K562 (cell line): ENCODE results near the gene GABBR1. TPM values are rescaled to one million over a fixed set of nuclear protein-coding genes. Genes with fewer than 3 reads are reported as not detected.

ENCODE experiments used
- ATAC-seq: fragments of 200-7000 bp; cut with Tn5 transposase; 3 replicates; pipeline ENCODE4 v1.9.1; 2020; ENCODE audit warnings: moderate library complexity
- BruUV-seq: library from RNA; stranded (reverse); fragments of 400-500 nt; replicated peaks from 2 replicates; lab custom pipeline; 2021; lab: Mats Ljungman, UMichigan
- CTCF ChIA-PET: fragments of 300-600 bp; formaldehyde crosslinking; extraction: SDS; loops from one replicate; lab custom pipeline; 2021; ENCODE audit warnings: low intra/inter-chr PET ratio; lab: Yijun Ruan, JAX
- POLR2A ChIA-PET: fragments of 300-600, 350-650 bp; sonication (Branson Sonifier 250); formaldehyde crosslinking; extraction: SDS; loops from one replicate; lab custom pipeline; 2021; ENCODE audit warnings: antibody characterized with exemption, inconsistent platforms; lab: Yijun Ruan, JAX
- DNase-seq, 4 experiments: peaks; one replicate each; pipeline versions ENCODE4 v3.0.0 to v3.0.0-alpha.2; 2011 to 2018; ENCODE audit warnings: low spot score in 3 of 4, mixed read lengths in 3 of 4; ENCODE audit errors: extremely low read depth in 1 of 4
- FAIRE-seq: peaks from 2 replicates; lab custom pipeline; 2011; peaks lifted over from hg19 to GRCh38; lab: Jason Lieb, UNC
- H2AFZ ChIP-seq: 2 replicates; pipeline ENCODE4 v1.6.0; 2011; ENCODE audit warnings: low read depth, low read length, control low read depth, inconsistent platforms
- H3K27ac ChIP-seq: fragments of 200-600 bp; 3 replicates; pipeline ENCODE4 v1.8.0; 2011; ENCODE audit warnings: low read depth, mild to moderate bottlenecking, control low read depth, inconsistent platforms, low read length, moderate library complexity, mixed read lengths; ENCODE audit errors: extremely low read depth
- H3K27me3 ChIP-seq, 2 experiments: fragments of 300-600 bp in 1 of 2; 2 replicates in 1 of 2; 3 replicates in 1 of 2; pipeline versions ENCODE4 v1.6.0 to v1.8.0; 2011; ENCODE audit warnings: inconsistent platforms in 2 of 2, low read length in 2 of 2, mild to moderate bottlenecking in 1 of 2, mixed read lengths in 1 of 2, moderate library complexity in 1 of 2; ENCODE audit not compliant: control insufficient read depth in 2 of 2, insufficient read depth in 2 of 2
- H3K36me3 ChIP-seq: fragments of 300-600 bp; 3 replicates; pipeline ENCODE4 v1.8.0; 2011; ENCODE audit warnings: mild to moderate bottlenecking, low read length, inconsistent platforms; ENCODE audit not compliant: control insufficient read depth, insufficient read depth
- H3K4me1 ChIP-seq, 2 experiments: fragments of 200-600 bp in 1 of 2; replicated peaks in 1 of 2; 2 replicates in 1 of 2; 3 replicates in 1 of 2; pipeline versions ENCODE4 v1.5.1 to v1.8.0; 2011; ENCODE audit warnings: inconsistent platforms in 2 of 2, low read length in 2 of 2, mild to moderate bottlenecking in 1 of 2, mixed read lengths in 1 of 2, moderate library complexity in 1 of 2; ENCODE audit not compliant: control insufficient read depth in 2 of 2, insufficient read depth in 2 of 2
- H3K4me2 ChIP-seq: 2 replicates; pipeline ENCODE4 v1.6.1; 2011; ENCODE audit warnings: low read length, control low read depth, inconsistent platforms, mixed read lengths; ENCODE audit not compliant: insufficient read depth
- H3K4me3 ChIP-seq: fragments of 200-600 bp; sonication (generic), shearing (Covaris generic); 2 replicates; pipeline ENCODE4 v1.5.1; 2016; ENCODE audit warnings: control low read depth, inconsistent platforms
- H3K79me2 ChIP-seq: fragments of 200-600 bp; 3 replicates; pipeline ENCODE4 v1.8.0; 2011; ENCODE audit warnings: low read length, inconsistent platforms; ENCODE audit not compliant: control insufficient read depth, insufficient read depth
- H3K9ac ChIP-seq, 2 experiments: 2 replicates each; pipeline versions ENCODE4 v1.6.0 to v1.6.1; 2011; ENCODE audit warnings: low read depth in 2 of 2, low read length in 2 of 2, control low read depth in 1 of 2, inconsistent platforms in 1 of 2, mild to moderate bottlenecking in 1 of 2, mixed read lengths in 1 of 2; ENCODE audit not compliant: insufficient read depth in 1 of 2
- H3K9me1 ChIP-seq: one replicate; pipeline ENCODE4 v1.6.0; 2011; ENCODE audit warnings: inconsistent platforms, mild to moderate bottlenecking, low read length, moderate library complexity; ENCODE audit not compliant: control insufficient read depth, insufficient read depth
- H3K9me3 ChIP-seq: replicated peaks from 2 replicates; pipeline ENCODE4 v1.5.1; 2011; ENCODE audit warnings: low read depth, low read length, inconsistent platforms; ENCODE audit not compliant: control insufficient read depth, insufficient read depth
- H4K20me1 ChIP-seq: replicated peaks from 2 replicates; pipeline ENCODE4 v1.6.1; 2011; ENCODE audit warnings: low read length, inconsistent platforms, mixed read lengths; ENCODE audit not compliant: control insufficient read depth, insufficient read depth
- HSF4 ChIP-seq: fragments of 250-450 bp; sonication (Bioruptor Pico); IDR thresholded peaks from 2 replicates; pipeline ENCODE4 v2.1.2; 2022; ENCODE audit warnings: mild to moderate bottlenecking, moderate library complexity, borderline replicate concordance
- RAD21 ChIP-seq, 2 experiments: fragments of 250-450 bp in 1 of 2; fragments of 450-650 bp in 1 of 2; sonication (Bioruptor Pico) in 1 of 2; formaldehyde crosslinking in 1 of 2; IDR thresholded peaks in 1 of 2; conservative IDR thresholded peaks in 1 of 2; 2 replicates each; pipeline versions ENCODE4 v1.4.0 to v1.8.0; 2020 to 2022; ENCODE audit warnings: mild to moderate bottlenecking in 2 of 2, moderate library complexity in 1 of 2
- RNF2 ChIP-seq: sonication (generic); IDR thresholded peaks from 2 replicates; pipeline ENCODE4 v1.6.1; 2016
- ZC3H8 ChIP-seq: fragments of 450-650 bp; IDR thresholded peaks from 2 replicates; pipeline ENCODE4 v1.6.1; 2017
- WGBS: fragments of 100-300 bp; shearing (Covaris generic); methylation state at CpG from one replicate; pipeline ENCODE4 v1.1.6; 2016; ENCODE audit warnings: low coverage, mixed read lengths; ENCODE audit not compliant: insufficient coverage; ENCODE audit errors: missing lambda C conversion rate; 5-methylcytosine and 5-hydroxymethylcytosine counted together
- in situ Hi-C: fragments of 300-500 bp; cut with MboI; formaldehyde crosslinking; loops from 4 replicates; pipeline ENCODE4 v1.15.0; 2018; ENCODE audit warnings: inconsistent platforms, mixed read lengths
- intact Hi-C: fragments of 100-400 bp; cut with micrococcal nuclease; formaldehyde crosslinking; loops from 2 replicates; pipeline ENCODE4 v1.14.2; 2022
- polyA plus RNA-seq, 8 experiments: library from polyadenylated mRNA; depleted of rRNA in 4 of 8; stranded (reverse) in 5 of 8; unstranded in 3 of 8; fragments of >200 nt; fragmentation: Nextera tagmentation in 2 of 8; fragmentation: Illumina TruSeq in 1 of 8; extraction: Ambion mirVana in 2 of 8; extraction: Trizol in 1 of 8; gene quantifications; 2 replicates each; pipeline versions ENCODE4 v1.2.1 to v1.2.3, GENCODE V29; 2011 to 2014; ENCODE audit warnings: inconsistent platforms in 1 of 8, missing spikeins in 1 of 8
- total RNA-seq, 7 experiments: library from RNA; depleted of rRNA in 6 of 7; stranded (reverse); fragments of >200 nt in 6 of 7; fragmentation: Illumina TruSeq in 2 of 7; extraction: Trizol in 2 of 7; gene quantifications; 2 replicates each; pipeline versions ENCODE4 v1.2.1 to v1.2.3, GENCODE V29; 2011 to 2021; ENCODE audit warnings: low replicate concordance in 1 of 7
- TF ChIP-seq, protein P1 (sequence below): fragments of 450-650 bp; formaldehyde crosslinking; IDR thresholded peaks from 2 replicates; pipeline ENCODE4 v1.4.0; 2022; ENCODE audit warnings: mild to moderate bottlenecking, moderate library complexity

GABBR1 gene
- total and polyA plus RNA-seq, 9 of the 15 experiments (the other 6 are each of a cell fraction or from before 2014, with no cell fraction given), result 2.2 to 48.3 (median 20.8) TPM

DNA sequence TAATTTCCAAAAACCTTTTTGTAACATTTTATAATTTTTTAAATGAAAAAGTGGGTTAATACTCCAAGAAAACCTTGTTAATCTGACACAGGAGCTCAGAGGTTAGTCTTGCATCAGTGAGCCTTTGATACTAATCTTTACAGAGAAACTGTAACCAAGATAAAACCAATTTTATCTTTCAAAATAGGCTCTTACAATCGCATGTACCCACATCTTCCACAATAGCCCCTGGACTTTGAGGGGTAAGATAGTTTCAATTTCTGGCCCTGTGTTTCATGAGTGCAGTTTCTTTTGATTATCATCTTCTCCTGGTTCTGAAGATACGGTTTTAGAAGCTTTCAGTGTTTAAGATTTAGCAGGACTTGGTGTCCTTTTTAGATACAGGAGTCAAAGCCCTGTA lies 110.8 kb downstream of the GABBR1 start:
- Histone ChIP-seq H2AFZ (no peak overlapping the region), H3K79me2 (no peaks in the 10 kb centered on the region), H3K9ac (no peak overlapping the region), H3K36me3 (no peaks in the 10 kb centered on the region), H3K4me1 (no peaks in the 10 kb centered on the region; a peak in 1 of 5 replicates), H3K4me3 (no peak overlapping the region), H3K9me1 (no peaks in the 10 kb centered on the region), H4K20me1 (no peaks in the 10 kb centered on the region), H3K4me2 (no peak overlapping the region), H3K27ac (no peak overlapping the region), H3K9me3 (no peaks in the 10 kb centered on the region), H3K27me3 (peaks cover 7 to 16% of the 10 kb centered on the region in 2 experiments)
- ATAC-seq, result no peak
- no TSS peak for BruUV-seq
- ChIA-PET CTCF (no interaction called here), POLR2A (no interaction called here)
- in situ Hi-C loops (no loop called here), intact Hi-C loops (no loop called here)
- WGBS, result 0% methylated on average over 2 of the region's 2 CpGs
- DNase-seq, result no peak
- no peak for TF ChIP-seq RNF2
- TF ChIP-seq RAD21 (CRISPR knock-in tag; conservative IDR thresholded peaks at IDR 0.05 in 1 of 2, IDR thresholded peaks at IDR 0.05 in 1 of 2), result peak in 1 of 2 experiments; percentile 14; a peak in 1 of 4 replicates
- no peak for TF ChIP-seq HSF4 (CRISPR knock-in tag)
- TF ChIP-seq, protein P1, sequence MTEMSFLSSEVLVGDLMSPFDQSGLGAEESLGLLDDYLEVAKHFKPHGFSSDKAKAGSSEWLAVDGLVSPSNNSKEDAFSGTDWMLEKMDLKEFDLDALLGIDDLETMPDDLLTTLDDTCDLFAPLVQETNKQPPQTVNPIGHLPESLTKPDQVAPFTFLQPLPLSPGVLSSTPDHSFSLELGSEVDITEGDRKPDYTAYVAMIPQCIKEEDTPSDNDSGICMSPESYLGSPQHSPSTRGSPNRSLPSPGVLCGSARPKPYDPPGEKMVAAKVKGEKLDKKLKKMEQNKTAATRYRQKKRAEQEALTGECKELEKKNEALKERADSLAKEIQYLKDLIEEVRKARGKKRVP (CRISPR knock-in tag), result peak; percentile 57; the same call in 1 of the 2 replicates
- no peak for TF ChIP-seq ZC3H8
- FAIRE-seq, result no peak
